GM12875 (cell line): Measurements from ENCODE around the gene MAPKAPK2.
A peak's percentile ranks its signal among the peaks of the same experiment; 100 is the strongest.

ENCODE experiments used
- H3K4me3 ChIP-seq: one replicate; pipeline ENCODE4 v1.5.1; 2011; ENCODE audit warnings: low read depth, low read length, control low read depth
- TF ChIP-seq, protein P1 (sequence below): IDR thresholded peaks from 2 replicates; pipeline ENCODE4 v1.5.1; 2011; ENCODE audit warnings: low read depth, mild to moderate bottlenecking, control low read depth, inconsistent platforms, low read length, moderate library complexity, borderline replicate concordance; ENCODE audit not compliant: insufficient read depth

The MAPKAPK2 gene

DNA sequence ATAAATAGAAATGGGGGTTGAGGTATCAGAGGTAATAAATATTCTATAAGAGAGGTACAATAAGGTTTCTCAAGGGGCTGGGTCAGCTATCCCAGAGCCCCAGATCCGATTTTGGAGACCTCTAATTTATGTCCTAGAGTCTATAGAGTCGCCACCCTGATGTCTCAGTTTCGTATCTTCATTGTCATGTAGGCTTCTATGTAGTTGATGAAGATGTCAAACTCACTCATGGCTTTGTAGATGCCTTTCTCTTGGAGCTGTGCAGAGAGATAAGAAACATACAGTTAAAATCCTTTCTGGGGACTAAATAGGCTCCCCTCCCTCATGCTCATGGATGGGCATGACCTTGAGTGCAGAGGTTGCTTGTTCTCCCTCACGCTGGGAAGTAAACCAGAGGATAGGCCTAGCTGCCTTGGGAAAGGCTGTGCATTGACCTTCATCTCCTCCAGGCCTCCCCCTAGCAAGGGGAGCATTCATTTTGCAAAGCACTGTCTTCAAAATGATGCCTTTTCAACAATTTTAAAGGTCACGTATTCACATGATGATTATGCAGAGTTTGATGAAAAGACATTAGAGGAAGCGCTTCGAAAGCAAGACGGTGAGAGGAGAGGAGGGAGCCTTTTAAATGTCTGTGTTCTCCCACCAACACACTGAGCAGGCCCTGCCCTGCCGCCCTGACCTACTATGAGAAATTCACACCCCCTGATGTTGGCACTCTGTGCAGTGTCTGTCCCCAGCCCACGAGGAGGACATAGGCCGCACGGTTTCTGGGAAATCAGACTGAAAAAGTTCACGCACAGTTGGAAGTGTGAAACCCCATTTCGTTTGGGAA is 84.0 kb downstream of the MAPKAPK2 start:
- H3K4me3 ChIP-seq, result peak overlapping the region; percentile 43
- TF ChIP-seq, protein P1, sequence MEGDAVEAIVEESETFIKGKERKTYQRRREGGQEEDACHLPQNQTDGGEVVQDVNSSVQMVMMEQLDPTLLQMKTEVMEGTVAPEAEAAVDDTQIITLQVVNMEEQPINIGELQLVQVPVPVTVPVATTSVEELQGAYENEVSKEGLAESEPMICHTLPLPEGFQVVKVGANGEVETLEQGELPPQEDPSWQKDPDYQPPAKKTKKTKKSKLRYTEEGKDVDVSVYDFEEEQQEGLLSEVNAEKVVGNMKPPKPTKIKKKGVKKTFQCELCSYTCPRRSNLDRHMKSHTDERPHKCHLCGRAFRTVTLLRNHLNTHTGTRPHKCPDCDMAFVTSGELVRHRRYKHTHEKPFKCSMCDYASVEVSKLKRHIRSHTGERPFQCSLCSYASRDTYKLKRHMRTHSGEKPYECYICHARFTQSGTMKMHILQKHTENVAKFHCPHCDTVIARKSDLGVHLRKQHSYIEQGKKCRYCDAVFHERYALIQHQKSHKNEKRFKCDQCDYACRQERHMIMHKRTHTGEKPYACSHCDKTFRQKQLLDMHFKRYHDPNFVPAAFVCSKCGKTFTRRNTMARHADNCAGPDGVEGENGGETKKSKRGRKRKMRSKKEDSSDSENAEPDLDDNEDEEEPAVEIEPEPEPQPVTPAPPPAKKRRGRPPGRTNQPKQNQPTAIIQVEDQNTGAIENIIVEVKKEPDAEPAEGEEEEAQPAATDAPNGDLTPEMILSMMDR, result no peak

DNA sequence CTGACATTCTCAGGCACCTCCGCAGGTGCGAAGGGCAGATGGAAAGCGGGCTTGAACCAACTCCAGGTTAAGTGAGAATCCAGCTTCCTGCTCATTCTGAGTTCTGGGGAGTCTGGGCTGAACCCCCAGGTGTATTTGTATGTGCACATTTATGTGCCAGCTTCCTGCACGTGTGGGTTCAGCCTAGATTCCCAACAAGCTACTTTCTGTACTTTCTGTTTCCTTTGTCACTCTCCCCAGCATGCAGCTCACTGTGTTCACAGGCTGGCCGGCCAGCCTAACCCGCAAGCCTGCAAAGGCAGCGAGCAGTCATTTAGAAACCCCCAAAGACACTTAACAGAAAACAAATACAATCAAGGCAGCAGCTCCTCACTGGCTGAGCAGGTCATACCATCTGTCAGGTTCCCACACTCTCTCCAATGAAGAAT is 84.6 kb downstream of the MAPKAPK2 start:
- H3K4me3 ChIP-seq, result peak overlapping the region; percentile 75
- TF ChIP-seq, protein P1, result no peak

DNA sequence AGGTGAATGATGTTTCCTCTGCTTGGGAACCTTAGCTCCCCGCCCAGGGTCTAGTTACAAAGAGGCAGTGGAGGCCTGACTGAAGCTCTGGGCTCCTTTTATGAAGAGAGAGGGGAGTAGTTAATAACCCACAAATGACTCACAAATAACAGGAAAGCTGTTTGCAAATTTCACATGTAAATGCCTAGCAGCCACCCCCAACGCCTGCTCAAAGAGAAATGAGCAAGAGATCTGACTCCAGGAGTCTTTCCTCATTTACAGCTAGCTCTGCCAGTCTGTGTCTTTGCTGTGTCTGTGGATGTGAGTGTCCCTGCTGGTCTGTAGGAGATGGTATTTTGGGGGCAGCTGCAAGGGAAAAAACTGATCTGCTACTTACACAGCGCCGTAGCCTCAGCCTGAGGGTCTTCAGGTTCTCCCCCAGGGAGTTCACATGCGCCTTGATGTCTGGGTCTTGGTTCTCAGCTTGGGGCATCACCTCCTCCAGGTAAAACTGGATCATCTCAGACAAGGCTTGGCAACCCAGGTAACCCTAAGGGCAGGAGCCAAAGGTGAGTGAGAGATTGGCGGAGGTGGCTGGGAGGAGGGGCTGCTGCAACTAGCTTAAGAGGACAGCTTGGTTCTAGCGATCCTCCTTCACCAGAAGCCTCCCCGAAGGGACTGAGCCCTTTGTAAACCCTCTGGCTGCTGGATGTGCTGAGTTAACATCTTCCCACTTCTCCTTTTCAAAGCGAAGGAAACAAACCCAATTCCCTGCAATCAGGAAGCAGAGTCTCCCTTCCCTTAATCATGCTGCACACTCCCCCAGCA is 86.0 kb downstream of the MAPKAPK2 start, which contains the start of gene IL19:
Gene IL19 (plus strand): TSS at position 243 of the 807 bp plus-strand sequence. CDS start 65,890 bp downstream, outside the sequence.
- TF ChIP-seq, protein P1, result 0 out of 2 replicates have a peak, but pooled peaks have one; percentile 1
- H3K4me3 ChIP-seq, result peak within 1 kb of the TSS; percentile 75

DNA sequence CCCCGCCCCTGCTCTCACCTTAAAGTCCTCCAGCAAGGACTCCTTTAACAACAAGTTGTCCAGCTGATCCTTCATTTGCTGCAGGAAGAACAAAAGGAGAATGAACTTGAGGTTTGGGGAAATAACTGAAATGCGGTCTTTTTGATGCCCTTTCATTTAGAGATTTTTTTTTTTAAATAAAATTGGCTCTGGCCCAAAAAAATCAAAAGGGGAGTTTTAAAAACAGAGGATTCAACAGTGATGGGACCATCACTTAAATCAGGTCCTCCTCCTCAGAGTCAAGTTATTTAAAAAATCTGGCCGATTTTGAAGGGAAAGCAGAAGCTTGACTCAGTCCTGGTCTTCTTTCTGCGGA is 86.6 kb downstream of the MAPKAPK2 start:
- H3K4me3 ChIP-seq, result peak overlapping the region; percentile 75
- TF ChIP-seq, protein P1, result no peak

DNA sequence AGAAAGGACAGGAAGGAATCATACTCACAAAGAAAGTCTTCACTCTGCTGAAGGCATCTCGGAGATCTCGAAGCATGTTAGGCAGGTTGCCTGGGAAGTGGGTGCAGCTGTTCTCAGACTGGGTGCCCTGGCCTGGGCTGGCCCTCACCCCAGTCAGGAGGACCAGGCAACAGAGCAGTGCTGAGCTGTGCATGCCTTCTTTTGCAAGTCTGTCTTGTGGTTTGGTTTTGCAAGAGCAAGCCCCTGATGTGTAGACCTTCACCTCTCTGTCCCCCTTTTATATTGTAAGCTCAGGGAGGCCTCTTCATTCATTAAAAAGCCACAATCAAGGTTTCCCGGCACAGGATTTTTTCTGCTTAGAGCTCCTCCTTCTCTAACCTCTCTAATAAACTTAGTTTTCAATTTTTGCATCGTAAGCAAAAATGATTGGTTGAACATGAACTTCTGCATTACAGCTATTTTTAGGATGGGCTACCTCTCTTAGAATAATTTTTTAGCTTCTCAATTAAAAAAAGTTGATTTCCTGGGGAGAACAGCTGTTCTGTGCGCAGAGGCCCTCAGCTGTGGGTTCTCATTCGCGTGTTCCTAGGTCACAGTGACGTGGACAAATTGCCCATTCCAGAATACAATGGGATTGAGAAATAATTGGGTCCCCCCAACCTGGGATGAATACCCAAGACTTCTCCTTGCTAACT is 87.7 kb downstream of the MAPKAPK2 start, which contains the start of gene IL10:
Gene IL10 (minus strand): TSS at position 252 of the 695 bp plus-strand sequence. CDS start 59 bp downstream, at position 193.
- TF ChIP-seq, protein P1, result no peak
- H3K4me3 ChIP-seq, result peak within 1 kb of the TSS; percentile 75

DNA sequence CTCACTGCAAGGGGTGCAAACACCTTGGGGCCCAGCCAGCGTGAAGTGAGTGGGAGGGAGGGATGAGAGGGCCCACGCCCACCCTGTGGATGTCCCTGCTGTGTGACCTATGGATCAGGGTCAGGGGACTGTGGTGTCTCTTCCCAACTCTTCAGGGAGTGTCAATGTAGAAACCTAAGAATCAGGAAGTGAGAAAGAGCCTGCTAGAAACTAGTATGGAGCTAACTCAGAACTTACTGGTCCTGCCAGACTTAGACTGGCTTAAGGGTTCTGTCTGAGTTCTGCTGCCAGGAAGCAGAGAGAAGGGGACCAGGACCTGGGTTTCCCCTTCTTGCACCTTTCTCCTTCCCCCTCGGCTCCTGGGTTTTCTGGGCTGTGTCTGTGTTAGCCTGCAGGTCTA is 89.4 kb downstream of the MAPKAPK2 start:
- TF ChIP-seq, protein P1, result no peak

More for the DNA sequence above, 89.4 kb downstream of the MAPKAPK2 start:
- peak overlapping the region; percentile 75 for H3K4me3 ChIP-seq
